ENCODE data around the gene ZNF773. TPM values are rescaled to one million over a fixed set of nuclear protein-coding genes. Genes with fewer than 3 reads are reported as not detected.
"Not testable (repeated sequence)": the region's sequence is repeated elsewhere in the genome, so short reads cannot be mapped to it uniquely, and the experiment has no call there.

ZNF773 gene
- total RNA-seq, 3 donors from 2014 or later (not counting 1 experiment from before 2014, with no cell fraction given), result 4.3 to 10.2 (median 10.2) TPM

DNA sequence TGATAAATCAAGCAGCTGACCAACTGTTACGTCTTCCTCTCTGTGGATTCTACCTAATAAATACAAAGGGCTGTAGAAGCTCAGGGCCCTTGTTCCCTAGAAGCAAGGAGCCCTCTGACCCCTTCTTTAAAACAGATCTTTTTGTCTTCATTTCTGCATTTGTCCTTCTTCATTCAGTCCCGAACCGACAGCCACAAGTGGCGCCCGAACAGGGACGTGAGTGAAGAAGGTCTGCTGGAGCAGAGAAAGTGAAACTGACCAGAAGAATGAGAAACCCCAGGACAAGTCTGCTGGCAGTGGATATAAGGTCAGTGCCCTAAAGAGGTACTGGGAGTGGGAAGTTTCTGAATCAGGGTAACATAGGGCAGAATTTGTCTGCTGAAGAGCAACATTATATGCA is 13.1 kb downstream of the ZNF773 start:
- H3K36me3 Mint-ChIP-seq, result peaks cover 64% of the 10 kb centered on the region
- DNase-seq, result no peak
- TF ChIP-seq CTCF (IDR thresholded peaks at IDR 0.05), result no peak
- H3K4me1 Mint-ChIP-seq, result no peaks in the 10 kb centered on the region
- no peak overlapping the region for H3K4me3 Mint-ChIP-seq
- Histone ChIP-seq H3K9me3 (ENCODE audit: control insufficient read depth, insufficient read depth, low read length) (peaks cover 31% of the 10 kb centered on the region), H3K4me1 (ENCODE audit: control insufficient read depth, insufficient read depth, low read length) (no peaks in the 10 kb centered on the region), H3K27me3 (ENCODE audit: control insufficient read depth, insufficient read depth, low read length) (no peaks in the 10 kb centered on the region), H3K4me3 (ENCODE audit: low read length) (no peak overlapping the region), H3K27ac (ENCODE audit: low read length) (no peak overlapping the region), H3K36me3 (ENCODE audit: control insufficient read depth, insufficient read depth, low read length) (peaks cover 14% of the 10 kb centered on the region)
- WGBS (ENCODE audit: insufficient coverage), result 97% methylated on average over 6 of the region's 6 CpGs
- ATAC-seq, result no peak
- no peaks in the 10 kb centered on the region for H3K27me3 Mint-ChIP-seq (ENCODE audit: low read depth in 2 of 2)
- H3K27ac Mint-ChIP-seq, result no peak overlapping the region
- intact Hi-C loops (cut with micrococcal nuclease), result no loop called here
- peaks cover 14 to 37% of the 10 kb centered on the region in 2 donors for H3K9me3 Mint-ChIP-seq

DNA sequence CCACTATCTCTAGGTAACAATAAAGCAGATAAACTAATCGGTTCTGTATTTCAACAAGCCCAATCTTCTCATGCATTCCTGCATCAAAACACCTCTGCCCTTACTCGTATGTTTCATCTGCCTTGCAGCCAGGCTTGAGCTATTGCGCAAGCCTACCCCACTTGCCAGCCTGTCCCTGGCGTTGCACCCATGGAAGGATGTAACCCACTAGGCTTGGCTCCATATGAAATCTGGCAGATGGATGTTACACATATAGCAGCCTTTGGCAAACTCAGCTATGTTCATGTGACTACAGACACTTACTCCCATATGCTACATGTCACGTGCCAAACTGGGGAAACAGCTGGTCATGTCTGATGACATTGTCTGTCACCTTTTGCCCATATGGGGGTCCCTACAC is 15.5 kb downstream of the ZNF773 start:
- no peak overlapping the region for H3K4me3 Mint-ChIP-seq
- TF ChIP-seq CTCF (IDR thresholded peaks at IDR 0.05), result no peak
- 77% methylated on average over 5 of the region's 5 CpGs for WGBS (ENCODE audit: insufficient coverage)

DNA sequence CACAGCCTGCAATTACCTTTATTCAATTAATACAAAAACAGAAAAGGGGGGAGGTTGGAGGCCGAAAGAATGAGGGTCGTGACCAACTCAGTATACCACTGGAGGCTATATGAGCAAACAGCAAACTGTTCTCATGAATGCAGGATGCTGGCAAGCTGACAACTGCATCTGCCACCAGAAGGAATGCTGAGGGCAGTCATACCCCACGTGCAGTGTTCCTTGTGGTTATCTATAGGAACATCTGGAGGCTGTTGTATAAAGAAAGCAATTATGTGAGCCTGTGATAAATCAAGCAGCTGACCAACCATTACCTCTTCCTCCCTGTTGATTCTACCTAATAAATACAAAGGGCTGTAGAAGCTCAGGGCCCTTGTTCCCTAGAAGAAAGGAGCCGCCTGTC is 18.3 kb downstream of the ZNF773 start:
- not testable (repeated sequence) for H3K27me3 Mint-ChIP-seq (ENCODE audit: low read depth in 2 of 2); ATAC-seq; H3K27me3 ChIP-seq (ENCODE audit: control insufficient read depth, insufficient read depth, low read length); H3K4me1 Mint-ChIP-seq; H3K4me3 Mint-ChIP-seq; H3K27ac Mint-ChIP-seq; H3K27ac ChIP-seq (ENCODE audit: low read length); H3K4me1 ChIP-seq (ENCODE audit: control insufficient read depth, insufficient read depth, low read length); H3K4me3 ChIP-seq (ENCODE audit: low read length); DNase-seq
- 83% methylated on average over 4 of the region's 4 CpGs for WGBS (ENCODE audit: insufficient coverage)
- H3K36me3 ChIP-seq (ENCODE audit: control insufficient read depth, insufficient read depth, low read length), result peaks cover 13% of the 10 kb centered on the region
- Mint-ChIP-seq H3K9me3 (peaks cover 8 to 13% of the 10 kb centered on the region in 2 donors), H3K36me3 (peaks cover 27% of the 10 kb centered on the region)
- intact Hi-C loops (cut with micrococcal nuclease), result loop anchor here (5.0 kb wide), 1 partner anchor 34 kb away; no protein-coding TSS in a partner anchor
- H3K9me3 ChIP-seq (ENCODE audit: control insufficient read depth, insufficient read depth, low read length), result peaks cover 14% of the 10 kb centered on the region

More for the DNA sequence above, 15.5 kb downstream of the ZNF773 start:
- intact Hi-C loops (cut with micrococcal nuclease), result loop anchor here (5.0 kb wide), 1 partner anchor 37 kb away; no protein-coding TSS in a partner anchor
- H3K36me3 Mint-ChIP-seq, result peaks cover 40% of the 10 kb centered on the region
- DNase-seq (no peak), ATAC-seq (no peak)
- no peaks in the 10 kb centered on the region for H3K27me3 Mint-ChIP-seq (ENCODE audit: low read depth in 2 of 2)
- peaks cover 12 to 23% of the 10 kb centered on the region in 2 donors for H3K9me3 Mint-ChIP-seq
- no peak overlapping the region for H3K27ac Mint-ChIP-seq
- Histone ChIP-seq H3K27me3 (ENCODE audit: control insufficient read depth, insufficient read depth, low read length) (no peaks in the 10 kb centered on the region), H3K36me3 (ENCODE audit: control insufficient read depth, insufficient read depth, low read length) (peaks cover 13% of the 10 kb centered on the region), H3K27ac (ENCODE audit: low read length) (no peak overlapping the region), H3K4me3 (ENCODE audit: low read length) (no peak overlapping the region), H3K4me1 (ENCODE audit: control insufficient read depth, insufficient read depth, low read length) (no peaks in the 10 kb centered on the region), H3K9me3 (ENCODE audit: control insufficient read depth, insufficient read depth, low read length) (peaks cover 26% of the 10 kb centered on the region)
- no peaks in the 10 kb centered on the region for H3K4me1 Mint-ChIP-seq

DNA sequence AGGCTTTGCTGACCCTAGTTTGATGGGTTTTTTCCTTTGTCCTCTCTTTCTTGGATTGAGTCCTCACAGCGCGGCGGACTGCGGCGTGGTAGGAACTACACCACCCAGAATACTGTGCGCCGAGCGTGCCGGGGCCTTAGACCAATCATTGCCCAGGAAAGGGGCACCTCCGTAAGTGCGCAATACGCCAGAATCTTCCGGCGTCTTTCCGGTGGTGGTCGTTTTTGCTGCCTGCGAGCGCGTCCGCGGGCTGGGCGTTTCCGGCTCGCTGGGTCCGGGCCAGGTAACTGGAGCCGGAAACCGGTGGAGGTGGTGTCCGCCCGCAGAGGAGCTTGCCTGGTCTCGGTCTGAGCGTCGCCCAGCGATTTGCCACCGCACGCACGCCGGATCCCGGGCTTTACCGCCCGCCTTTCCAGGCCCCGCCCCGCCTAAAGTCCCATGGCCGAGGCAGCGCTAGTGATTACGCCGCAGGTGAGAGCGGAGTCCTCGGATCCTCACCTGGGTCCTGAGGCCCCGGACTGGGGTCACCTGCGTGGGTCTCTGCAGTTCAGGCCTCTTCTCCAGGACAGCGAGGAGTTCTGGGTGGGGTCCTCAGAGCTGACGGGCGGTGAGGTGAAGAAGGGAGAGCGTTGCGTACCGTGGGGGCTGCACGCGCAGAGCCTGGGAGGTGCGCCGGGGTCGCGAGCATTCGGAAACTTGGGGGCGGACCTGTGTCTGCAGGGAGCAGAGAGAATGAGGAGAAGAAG is 27.6 kb downstream of the ZNF773 start, which contains the start of gene ZNF549:
Gene ZNF549, plus strand, starts transcription at position 221 of the 746 bp plus-strand sequence. Its CDS starts 218 bp downstream, at position 439.
- H3K27ac Mint-ChIP-seq, result peak within 1 kb of the TSS; percentile 90 to 96
- Histone ChIP-seq H3K36me3 (ENCODE audit: control insufficient read depth, insufficient read depth, low read length) (peaks cover 14% of the 10 kb centered on the region), H3K4me1 (ENCODE audit: control insufficient read depth, insufficient read depth, low read length) (peaks cover 13% of the 10 kb centered on the region), H3K4me3 (ENCODE audit: low read length) (peak within 1 kb of the TSS; percentile 89), H3K27me3 (ENCODE audit: control insufficient read depth, insufficient read depth, low read length) (no peaks in the 10 kb centered on the region), H3K9me3 (ENCODE audit: control insufficient read depth, insufficient read depth, low read length) (peaks cover 13% of the 10 kb centered on the region), H3K27ac (ENCODE audit: low read length) (peak within 1 kb of the TSS; percentile 81)
- DNase-seq (peak; percentile 82 to 94), ATAC-seq (peak; percentile 98 to 99 (median 99))
- H3K36me3 Mint-ChIP-seq, result peaks cover 13% of the 10 kb centered on the region
- intact Hi-C loops (cut with micrococcal nuclease), result loop anchor here (1.0 kb wide), 4 partner anchors 28 to 51 kb away; partner anchors contain the start of genes ZNF416, ZNF419, ZNF772 and ZNF773
- peaks cover 23 to 26% of the 10 kb centered on the region in 2 donors for H3K4me1 Mint-ChIP-seq
- H3K9me3 Mint-ChIP-seq, result peaks cover 0 to 4% of the 10 kb centered on the region in 2 donors
- WGBS (ENCODE audit: insufficient coverage), result under 1% methylated on average over 64 of the region's 64 CpGs
- peak within 1 kb of the TSS; percentile 95 for H3K4me3 Mint-ChIP-seq
- no peaks in the 10 kb centered on the region for H3K27me3 Mint-ChIP-seq (ENCODE audit: low read depth in 2 of 2)
- TF ChIP-seq CTCF (IDR thresholded peaks at IDR 0.05), result no peak

Data from natural killer cell (primary cell).